K562 (cell line): ENCODE data around the gene DHPS. TPM values are rescaled to one million over a fixed set of nuclear protein-coding genes. Genes with fewer than 3 reads are reported as not detected.

Experiments
- ATAC-seq: fragments of 200-7000 bp; cut with Tn5 transposase; 3 replicates; pipeline ENCODE4 v1.9.1; 2020; ENCODE audit warnings: moderate library complexity
- BruUV-seq: library from RNA; stranded (reverse); fragments of 400-500 nt; replicated peaks from 2 replicates; lab custom pipeline; 2021; lab: Mats Ljungman, UMichigan
- CTCF ChIA-PET: fragments of 300-600 bp; formaldehyde crosslinking; extraction: SDS; loops from one replicate; lab custom pipeline; 2021; ENCODE audit warnings: low intra/inter-chr PET ratio; lab: Yijun Ruan, JAX
- POLR2A ChIA-PET: fragments of 300-600, 350-650 bp; sonication (Branson Sonifier 250); formaldehyde crosslinking; extraction: SDS; loops from one replicate; lab custom pipeline; 2021; ENCODE audit warnings: antibody characterized with exemption, inconsistent platforms; lab: Yijun Ruan, JAX
- DNase-seq, 4 experiments: peaks; one replicate each; pipeline versions ENCODE4 v3.0.0 to v3.0.0-alpha.2; 2011 to 2018; ENCODE audit warnings: low spot score in 3 of 4, mixed read lengths in 3 of 4; ENCODE audit errors: extremely low read depth in 1 of 4
- FAIRE-seq: peaks from 2 replicates; lab custom pipeline; 2011; peaks lifted over from hg19 to GRCh38; lab: Jason Lieb, UNC
- H2AFZ ChIP-seq: 2 replicates; pipeline ENCODE4 v1.6.0; 2011; ENCODE audit warnings: low read depth, low read length, control low read depth, inconsistent platforms
- H3K27ac ChIP-seq: fragments of 200-600 bp; 3 replicates; pipeline ENCODE4 v1.8.0; 2011; ENCODE audit warnings: low read depth, mild to moderate bottlenecking, control low read depth, inconsistent platforms, low read length, moderate library complexity, mixed read lengths; ENCODE audit errors: extremely low read depth
- H3K27me3 ChIP-seq, 2 experiments: fragments of 300-600 bp in 1 of 2; 2 replicates in 1 of 2; 3 replicates in 1 of 2; pipeline versions ENCODE4 v1.6.0 to v1.8.0; 2011; ENCODE audit warnings: inconsistent platforms in 2 of 2, low read length in 2 of 2, mild to moderate bottlenecking in 1 of 2, mixed read lengths in 1 of 2, moderate library complexity in 1 of 2; ENCODE audit not compliant: control insufficient read depth in 2 of 2, insufficient read depth in 2 of 2
- H3K36me3 ChIP-seq: fragments of 300-600 bp; 3 replicates; pipeline ENCODE4 v1.8.0; 2011; ENCODE audit warnings: mild to moderate bottlenecking, low read length, inconsistent platforms; ENCODE audit not compliant: control insufficient read depth, insufficient read depth
- H3K4me1 ChIP-seq, 2 experiments: fragments of 200-600 bp in 1 of 2; replicated peaks in 1 of 2; 2 replicates in 1 of 2; 3 replicates in 1 of 2; pipeline versions ENCODE4 v1.5.1 to v1.8.0; 2011; ENCODE audit warnings: inconsistent platforms in 2 of 2, low read length in 2 of 2, mild to moderate bottlenecking in 1 of 2, mixed read lengths in 1 of 2, moderate library complexity in 1 of 2; ENCODE audit not compliant: control insufficient read depth in 2 of 2, insufficient read depth in 2 of 2
- H3K4me2 ChIP-seq: 2 replicates; pipeline ENCODE4 v1.6.1; 2011; ENCODE audit warnings: low read length, control low read depth, inconsistent platforms, mixed read lengths; ENCODE audit not compliant: insufficient read depth
- H3K4me3 ChIP-seq: fragments of 200-600 bp; sonication (generic), shearing (Covaris generic); 2 replicates; pipeline ENCODE4 v1.5.1; 2016; ENCODE audit warnings: control low read depth, inconsistent platforms
- H3K79me2 ChIP-seq: fragments of 200-600 bp; 3 replicates; pipeline ENCODE4 v1.8.0; 2011; ENCODE audit warnings: low read length, inconsistent platforms; ENCODE audit not compliant: control insufficient read depth, insufficient read depth
- H3K9ac ChIP-seq, 2 experiments: 2 replicates each; pipeline versions ENCODE4 v1.6.0 to v1.6.1; 2011; ENCODE audit warnings: low read depth in 2 of 2, low read length in 2 of 2, control low read depth in 1 of 2, inconsistent platforms in 1 of 2, mild to moderate bottlenecking in 1 of 2, mixed read lengths in 1 of 2; ENCODE audit not compliant: insufficient read depth in 1 of 2
- H3K9me1 ChIP-seq: one replicate; pipeline ENCODE4 v1.6.0; 2011; ENCODE audit warnings: inconsistent platforms, mild to moderate bottlenecking, low read length, moderate library complexity; ENCODE audit not compliant: control insufficient read depth, insufficient read depth
- H3K9me3 ChIP-seq: replicated peaks from 2 replicates; pipeline ENCODE4 v1.5.1; 2011; ENCODE audit warnings: low read depth, low read length, inconsistent platforms; ENCODE audit not compliant: control insufficient read depth, insufficient read depth
- H4K20me1 ChIP-seq: replicated peaks from 2 replicates; pipeline ENCODE4 v1.6.1; 2011; ENCODE audit warnings: low read length, inconsistent platforms, mixed read lengths; ENCODE audit not compliant: control insufficient read depth, insufficient read depth
- PHTF2 ChIP-seq: fragments of 250-450 bp; sonication (Bioruptor Pico); IDR thresholded peaks from 2 replicates; pipeline ENCODE4 v1.5.0; 2021; ENCODE audit warnings: mild to moderate bottlenecking
- SETDB1 ChIP-seq: IDR thresholded peaks from one replicate; pipeline ENCODE4 v1.6.1; 2012; ENCODE audit warnings: low read length, control low read depth, inconsistent platforms
- TCF15 ChIP-seq: fragments of 250-450 bp; sonication (Bioruptor Pico); IDR thresholded peaks from 2 replicates; pipeline ENCODE4 v1.8.0; 2022; ENCODE audit warnings: moderate library complexity, mild to moderate bottlenecking, inconsistent platforms
- ZNF280B ChIP-seq: fragments of 250-450 bp; sonication (Bioruptor Pico); IDR thresholded peaks from 2 replicates; pipeline ENCODE4 v1.5.1; 2021; ENCODE audit warnings: mild to moderate bottlenecking
- ZNF3 ChIP-seq: fragments of 250-450 bp; sonication (Bioruptor Pico); IDR thresholded peaks from 2 replicates; pipeline ENCODE4 v1.5.0; 2021; ENCODE audit warnings: mild to moderate bottlenecking, moderate library complexity
- ZNF407 ChIP-seq: fragments of 450-650 bp; IDR thresholded peaks from 2 replicates; pipeline ENCODE4 v1.6.1; 2016; ENCODE audit warnings: low read depth
- WGBS: fragments of 100-300 bp; shearing (Covaris generic); methylation state at CpG from one replicate; pipeline ENCODE4 v1.1.6; 2016; ENCODE audit warnings: low coverage, mixed read lengths; ENCODE audit not compliant: insufficient coverage; ENCODE audit errors: missing lambda C conversion rate; 5-methylcytosine and 5-hydroxymethylcytosine counted together
- in situ Hi-C: fragments of 300-500 bp; cut with MboI; formaldehyde crosslinking; loops from 4 replicates; pipeline ENCODE4 v1.15.0; 2018; ENCODE audit warnings: inconsistent platforms, mixed read lengths
- intact Hi-C: fragments of 100-400 bp; cut with micrococcal nuclease; formaldehyde crosslinking; loops from 2 replicates; pipeline ENCODE4 v1.14.2; 2022
- polyA plus RNA-seq, 8 experiments: library from polyadenylated mRNA; depleted of rRNA in 4 of 8; stranded (reverse) in 5 of 8; unstranded in 3 of 8; fragments of >200 nt; fragmentation: Nextera tagmentation in 2 of 8; fragmentation: Illumina TruSeq in 1 of 8; extraction: Ambion mirVana in 2 of 8; extraction: Trizol in 1 of 8; gene quantifications; 2 replicates each; pipeline versions ENCODE4 v1.2.1 to v1.2.3, GENCODE V29; 2011 to 2014; ENCODE audit warnings: inconsistent platforms in 1 of 8, missing spikeins in 1 of 8
- total RNA-seq, 7 experiments: library from RNA; depleted of rRNA in 6 of 7; stranded (reverse); fragments of >200 nt in 6 of 7; fragmentation: Illumina TruSeq in 2 of 7; extraction: Trizol in 2 of 7; gene quantifications; 2 replicates each; pipeline versions ENCODE4 v1.2.1 to v1.2.3, GENCODE V29; 2011 to 2021; ENCODE audit warnings: low replicate concordance in 1 of 7

Gene DHPS
- total and polyA plus RNA-seq, 9 of the 15 experiments (the other 6 are each of a cell fraction or from before 2014, with no cell fraction given), result 47.1 to 110 (median 79.9) TPM

- no peak for TF ChIP-seq ZNF280B (CRISPR knock-in tag)
- TF ChIP-seq ZNF3 (CRISPR knock-in tag), result no peak
These were observed 17.0 kb downstream of the DHPS start (continued) for GRCh38 chr19:12664406-12665280.

GRCh38 chr19:12660980-12661379, 20.7 kb downstream of the DHPS start:
- H4K20me1 ChIP-seq, result no peaks in the 10 kb centered on the region
- 0 out of 2 replicates have a peak, but pooled peaks cover 1% of the 10 kb centered on the region for H3K9me3 ChIP-seq
- peaks cover under 1% of the 10 kb centered on the region; the same call in 1 of the 3 replicates for H3K79me2 ChIP-seq
- 85% methylated on average over 12 of the region's 12 CpGs for WGBS
- H3K27me3 ChIP-seq, result no peaks in the 10 kb centered on the region
- H3K4me1 ChIP-seq, result peaks cover 0 to 17% of the 10 kb centered on the region in 2 experiments; a peak in 3 of 5 replicates
- no peak overlapping the region for H3K27ac ChIP-seq
- intact Hi-C loops, result no loop called here
- H3K9ac ChIP-seq, result no peak overlapping the region
- ATAC-seq (no peak), DNase-seq (no peak), FAIRE-seq (no peak)
- TF ChIP-seq PHTF2 (CRISPR knock-in tag), result no peak
- TF ChIP-seq ZNF407, result no peak
- no peak for TF ChIP-seq SETDB1
- TF ChIP-seq TCF15 (CRISPR knock-in tag), result no peak
- ChIA-PET CTCF (no interaction called here), POLR2A (interaction anchor here (0.5 kb wide), 1 partner anchor 20 kb away, joined by 5 read pairs; no protein-coding TSS in a partner anchor)
- H3K4me2 ChIP-seq, result no peak overlapping the region
- in situ Hi-C loops, result no loop called here
- H3K4me3 ChIP-seq, result no peak overlapping the region
- BruUV-seq, result no TSS peak
- no peak overlapping the region for H2AFZ ChIP-seq
- peaks cover 36% of the 10 kb centered on the region; the same call in 2 of the 3 replicates for H3K36me3 ChIP-seq
- H3K9me1 ChIP-seq, result no peaks in the 10 kb centered on the region
